ENCODE results near the gene RNF180. TPM values are rescaled to one million over a fixed set of nuclear protein-coding genes. Genes with fewer than 3 reads are reported as not detected.

Gene RNF180
- total RNA-seq, 1 donor from 2014 or later, result 14.0 TPM

- no peaks in the 10 kb centered on the region for H3K9me3 ChIP-seq
- intact Hi-C loops (cut with DNase I), result no loop called here
- peak overlapping the region; percentile 74 for H3K27ac ChIP-seq
- peak overlapping the region; percentile 58 to 60 for H3K4me3 ChIP-seq
- TF ChIP-seq POLR2A (IDR thresholded peaks at IDR 0.05), result no peak
- H3K36me3 ChIP-seq, result no peaks in the 10 kb centered on the region
- H3K27me3 ChIP-seq, result no peaks in the 10 kb centered on the region
- DNase-seq (ENCODE audit: extremely low spot score in 2 of 2), result no peak
- peaks cover 10% of the 10 kb centered on the region for H3K4me1 ChIP-seq
These were observed 737 bp downstream of the RNF180 start for GRCh38 chr5:64166201-64166959.

- H3K4me3 ChIP-seq, result no peak overlapping the region
- H3K9me3 ChIP-seq, result no peaks in the 10 kb centered on the region
- H3K27ac ChIP-seq, result no peak overlapping the region
- H3K27me3 ChIP-seq, result no peaks in the 10 kb centered on the region
- no peak for DNase-seq (ENCODE audit: extremely low spot score in 2 of 2)
- intact Hi-C loops (cut with DNase I), result no loop called here
- TF ChIP-seq CTCF (IDR thresholded peaks at IDR 0.05) (no peak), POLR2AphosphoS5 (IDR thresholded peaks at IDR 0.05; ENCODE audit: insufficient read depth in 1 of 2, low read depth in 1 of 2) (no peak), POLR2A (IDR thresholded peaks at IDR 0.05) (no peak)
- peaks cover 10% of the 10 kb centered on the region for H3K4me1 ChIP-seq
- no peaks in the 10 kb centered on the region for H3K36me3 ChIP-seq
These were observed 10.7 kb downstream of the RNF180 start for GRCh38 chr5:64176301-64176700.

GRCh38 chr5:64180661-64181343, 15.2 kb downstream of the RNF180 start:
- intact Hi-C loops (cut with DNase I), result no loop called here
- H3K9me3 ChIP-seq, result no peaks in the 10 kb centered on the region
- H3K36me3 ChIP-seq, result no peaks in the 10 kb centered on the region
- no peaks in the 10 kb centered on the region for H3K27me3 ChIP-seq
- no peak overlapping the region for H3K27ac ChIP-seq
- TF ChIP-seq POLR2AphosphoS5 (IDR thresholded peaks at IDR 0.05; ENCODE audit: insufficient read depth in 1 of 2, low read depth in 1 of 2), result no peak
- TF ChIP-seq CTCF (IDR thresholded peaks at IDR 0.05), result no peak
- TF ChIP-seq POLR2A (IDR thresholded peaks at IDR 0.05), result no peak
- no peak for DNase-seq (ENCODE audit: extremely low spot score in 2 of 2)
- peaks cover 11% of the 10 kb centered on the region for H3K4me1 ChIP-seq
- no peak overlapping the region for H3K4me3 ChIP-seq

GRCh38 chr5:64181440-64181839, 15.8 kb downstream of the RNF180 start:
- intact Hi-C loops (cut with DNase I), result no loop called here
- Histone ChIP-seq H3K36me3 (no peaks in the 10 kb centered on the region), H3K4me3 (no peak overlapping the region), H3K27ac (no peak overlapping the region), H3K27me3 (no peaks in the 10 kb centered on the region), H3K9me3 (no peaks in the 10 kb centered on the region), H3K4me1 (peaks cover 11% of the 10 kb centered on the region)
- no peak for DNase-seq (ENCODE audit: extremely low spot score in 2 of 2)
- TF ChIP-seq CTCF (IDR thresholded peaks at IDR 0.05) (no peak), POLR2AphosphoS5 (IDR thresholded peaks at IDR 0.05; ENCODE audit: insufficient read depth in 1 of 2, low read depth in 1 of 2) (no peak), POLR2A (IDR thresholded peaks at IDR 0.05) (no peak)

GRCh38 chr5:64183956-64184355, 18.3 kb downstream of the RNF180 start:
- H3K27me3 ChIP-seq, result no peaks in the 10 kb centered on the region
- no peak overlapping the region for H3K4me3 ChIP-seq
- no peaks in the 10 kb centered on the region for H3K36me3 ChIP-seq
- no peak for TF ChIP-seq POLR2AphosphoS5 (IDR thresholded peaks at IDR 0.05; ENCODE audit: insufficient read depth in 1 of 2, low read depth in 1 of 2)
- H3K27ac ChIP-seq, result no peak overlapping the region
- H3K9me3 ChIP-seq, result no peaks in the 10 kb centered on the region
- peaks cover 11% of the 10 kb centered on the region for H3K4me1 ChIP-seq
- DNase-seq (ENCODE audit: extremely low spot score in 2 of 2), result no peak
- intact Hi-C loops (cut with DNase I), result no loop called here

GRCh38 chr5:64184832-64185231, 19.2 kb downstream of the RNF180 start:
- H3K27ac ChIP-seq, result no peak overlapping the region
- no peak for DNase-seq (ENCODE audit: extremely low spot score in 2 of 2)
- no peaks in the 10 kb centered on the region for H3K36me3 ChIP-seq
- intact Hi-C loops (cut with DNase I), result no loop called here
- H3K4me1 ChIP-seq, result peaks cover 11% of the 10 kb centered on the region
- no peaks in the 10 kb centered on the region for H3K27me3 ChIP-seq
- no peak overlapping the region for H3K4me3 ChIP-seq
- TF ChIP-seq CTCF (IDR thresholded peaks at IDR 0.05), result no peak
- TF ChIP-seq POLR2AphosphoS5 (IDR thresholded peaks at IDR 0.05; ENCODE audit: insufficient read depth in 1 of 2, low read depth in 1 of 2), result no peak
- TF ChIP-seq POLR2A (IDR thresholded peaks at IDR 0.05), result no peak
- H3K9me3 ChIP-seq, result no peaks in the 10 kb centered on the region

Data from vagina (tissue), 2 donors.